ENCODE results near the gene CILP2. TPM values are rescaled to one million over a fixed set of nuclear protein-coding genes. Genes with fewer than 3 reads are reported as not detected.

The CILP2 gene
- total RNA-seq (0.51 and 0.66 TPM in 2 replicates), polyA plus RNA-seq (0.10 and 0.23 TPM in 2 replicates), polyA minus RNA-seq (ENCODE audit: low replicate concordance) (0.27 and 0.78 TPM in 2 replicates)
- 0.29 and 0.76 TPM in 2 replicates for polyA plus RNA-seq (2012)

- no peaks in the 10 kb centered on the region for H4K20me1 ChIP-seq (ENCODE audit: control insufficient read depth, extremely low read depth, insufficient read depth, low read length)
- H3K9ac ChIP-seq (ENCODE audit: insufficient read depth, low read length): no peak within 1 kb of the TSS
- no peaks in the 10 kb centered on the region for H3K9me3 ChIP-seq (ENCODE audit: control insufficient read depth, insufficient read depth, low read depth, low read length)
- no peaks in the 10 kb centered on the region for H3K36me3 ChIP-seq (ENCODE audit: control insufficient read depth, insufficient read depth, low read length)
- H3K4me1 ChIP-seq (ENCODE audit: control insufficient read depth, extremely low read depth, insufficient read depth, low read length): no peaks in the 10 kb centered on the region
- no peak within 1 kb of the TSS for H3K27ac ChIP-seq (ENCODE audit: insufficient read depth, low read length)
- no peaks in the 10 kb centered on the region for H3K79me2 ChIP-seq (ENCODE audit: control insufficient read depth, insufficient read depth, low read length)
- peaks cover 3% of the 10 kb centered on the region for H3K27me3 ChIP-seq (ENCODE audit: control insufficient read depth, insufficient read depth, low read length)
- H3K4me3 ChIP-seq (replicated peaks in 1 of 4; ENCODE audit: control extremely low read depth in 1 of 4, insufficient read depth in 1 of 4, low read depth in 3 of 4, low read length in 4 of 4): peak within 1 kb of the TSS in 3 of 4 experiments; percentile 18 to 43 (median 31)
- no peak for DNase-seq (ENCODE audit: low read depth in 2 of 2)
- TF ChIP-seq, protein P1, sequence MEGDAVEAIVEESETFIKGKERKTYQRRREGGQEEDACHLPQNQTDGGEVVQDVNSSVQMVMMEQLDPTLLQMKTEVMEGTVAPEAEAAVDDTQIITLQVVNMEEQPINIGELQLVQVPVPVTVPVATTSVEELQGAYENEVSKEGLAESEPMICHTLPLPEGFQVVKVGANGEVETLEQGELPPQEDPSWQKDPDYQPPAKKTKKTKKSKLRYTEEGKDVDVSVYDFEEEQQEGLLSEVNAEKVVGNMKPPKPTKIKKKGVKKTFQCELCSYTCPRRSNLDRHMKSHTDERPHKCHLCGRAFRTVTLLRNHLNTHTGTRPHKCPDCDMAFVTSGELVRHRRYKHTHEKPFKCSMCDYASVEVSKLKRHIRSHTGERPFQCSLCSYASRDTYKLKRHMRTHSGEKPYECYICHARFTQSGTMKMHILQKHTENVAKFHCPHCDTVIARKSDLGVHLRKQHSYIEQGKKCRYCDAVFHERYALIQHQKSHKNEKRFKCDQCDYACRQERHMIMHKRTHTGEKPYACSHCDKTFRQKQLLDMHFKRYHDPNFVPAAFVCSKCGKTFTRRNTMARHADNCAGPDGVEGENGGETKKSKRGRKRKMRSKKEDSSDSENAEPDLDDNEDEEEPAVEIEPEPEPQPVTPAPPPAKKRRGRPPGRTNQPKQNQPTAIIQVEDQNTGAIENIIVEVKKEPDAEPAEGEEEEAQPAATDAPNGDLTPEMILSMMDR (conservative IDR thresholded peaks at IDR 0.05 in 1 of 2, IDR thresholded peaks at IDR 0.05 in 1 of 2; ENCODE audit: low read depth in 1 of 2, low read length in 2 of 2): no peak
- TF ChIP-seq EZH2 (IDR thresholded peaks at IDR 0.05; ENCODE audit: low read length, missing control alignments): no peak
- no peak within 1 kb of the TSS for H2AFZ ChIP-seq (ENCODE audit: low read length)
- peak within 1 kb of the TSS; percentile 48 for H3K4me2 ChIP-seq (ENCODE audit: extremely low read depth, insufficient read depth, low read length)
Measured at GRCh38 chr19:19538061-19538784, at the start of gene CILP2. CILP2 (plus strand) TSS chr19:19538265; CDS start chr19:19538350, 85 bp downstream.

- Histone ChIP-seq H3K27ac (ENCODE audit: insufficient read depth, low read length) (peak overlapping the region; percentile 87), H4K20me1 (ENCODE audit: control insufficient read depth, extremely low read depth, insufficient read depth, low read length) (no peaks in the 10 kb centered on the region), H3K36me3 (ENCODE audit: control insufficient read depth, insufficient read depth, low read length) (peaks cover 10% of the 10 kb centered on the region), H3K9ac (ENCODE audit: insufficient read depth, low read length) (peak overlapping the region; percentile 51), H3K4me3 (replicated peaks in 1 of 4; ENCODE audit: control extremely low read depth in 1 of 4, insufficient read depth in 1 of 4, low read depth in 3 of 4, low read length in 4 of 4) (peak overlapping the region in 2 of 4 experiments; percentile 18 to 37), H3K9me3 (ENCODE audit: control insufficient read depth, insufficient read depth, low read depth, low read length) (no peaks in the 10 kb centered on the region), H3K4me1 (ENCODE audit: control insufficient read depth, extremely low read depth, insufficient read depth, low read length) (peaks cover 34% of the 10 kb centered on the region), H3K4me2 (ENCODE audit: extremely low read depth, insufficient read depth, low read length) (peak overlapping the region; percentile 68), H2AFZ (ENCODE audit: low read length) (no peak overlapping the region), H3K79me2 (ENCODE audit: control insufficient read depth, insufficient read depth, low read length) (peaks cover 51% of the 10 kb centered on the region), H3K27me3 (ENCODE audit: control insufficient read depth, insufficient read depth, low read length) (no peaks in the 10 kb centered on the region)
- no peak for TF ChIP-seq EZH2 (IDR thresholded peaks at IDR 0.05; ENCODE audit: low read length, missing control alignments)
- TF ChIP-seq, protein P1 (conservative IDR thresholded peaks at IDR 0.05 in 1 of 2, IDR thresholded peaks at IDR 0.05 in 1 of 2; ENCODE audit: low read depth in 1 of 2, low read length in 2 of 2): no peak
- peak; percentile 92 to 96 for DNase-seq (ENCODE audit: low read depth in 2 of 2)
Measured at GRCh38 chr19:19488875-19489690, 49.0 kb upstream of the CILP2 start.

DNA sequence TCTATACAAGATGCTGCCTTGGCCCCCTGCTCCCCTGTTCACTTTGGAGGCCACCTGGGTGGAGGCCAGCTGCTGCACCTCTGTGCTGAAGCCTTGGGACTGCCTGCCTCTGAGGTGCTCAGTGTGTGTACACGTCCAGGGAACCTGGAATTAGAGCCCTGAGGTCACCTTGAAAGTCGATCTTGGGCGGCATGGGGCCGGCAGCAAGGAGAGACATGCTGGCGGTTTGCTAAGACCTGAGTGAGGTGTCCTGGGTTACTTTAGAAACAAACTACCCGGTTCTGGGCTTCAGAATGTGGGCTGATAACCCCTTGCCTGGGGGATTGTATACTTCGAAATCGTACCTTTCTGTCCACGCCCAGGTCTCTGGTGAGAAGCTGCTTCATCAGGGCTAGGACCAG, 48.3 kb upstream of the CILP2 start:
- H3K79me2 ChIP-seq (ENCODE audit: control insufficient read depth, insufficient read depth, low read length): peaks cover 50% of the 10 kb centered on the region
- no peak overlapping the region for H2AFZ ChIP-seq (ENCODE audit: low read length)
- H4K20me1 ChIP-seq (ENCODE audit: control insufficient read depth, extremely low read depth, insufficient read depth, low read length): no peaks in the 10 kb centered on the region
- H3K27me3 ChIP-seq (ENCODE audit: control insufficient read depth, insufficient read depth, low read length): no peaks in the 10 kb centered on the region
- no peak for TF ChIP-seq EZH2 (IDR thresholded peaks at IDR 0.05; ENCODE audit: low read length, missing control alignments)
- TF ChIP-seq, protein P1 (conservative IDR thresholded peaks at IDR 0.05 in 1 of 2, IDR thresholded peaks at IDR 0.05 in 1 of 2; ENCODE audit: low read depth in 1 of 2, low read length in 2 of 2): no peak
- H3K4me3 ChIP-seq (replicated peaks in 1 of 4; ENCODE audit: control extremely low read depth in 1 of 4, insufficient read depth in 1 of 4, low read depth in 3 of 4, low read length in 4 of 4): peak overlapping the region in 1 of 4 experiments; percentile 19
- peak overlapping the region; percentile 87 for H3K27ac ChIP-seq (ENCODE audit: insufficient read depth, low read length)
- peak overlapping the region; percentile 45 for H3K9ac ChIP-seq (ENCODE audit: insufficient read depth, low read length)
- peaks cover 33% of the 10 kb centered on the region for H3K4me1 ChIP-seq (ENCODE audit: control insufficient read depth, extremely low read depth, insufficient read depth, low read length)
- peaks cover 16% of the 10 kb centered on the region for H3K36me3 ChIP-seq (ENCODE audit: control insufficient read depth, insufficient read depth, low read length)
- no peak for DNase-seq (ENCODE audit: low read depth in 2 of 2)
- no peaks in the 10 kb centered on the region for H3K9me3 ChIP-seq (ENCODE audit: control insufficient read depth, insufficient read depth, low read depth, low read length)
- peak overlapping the region; percentile 68 for H3K4me2 ChIP-seq (ENCODE audit: extremely low read depth, insufficient read depth, low read length)

All from fibroblast of lung (primary cell).